GM18870 (cell line): Measurements from ENCODE around the gene RAB6B.

ENCODE experiments used
- ATAC-seq: cut with Tn5 transposase; IDR thresholded peaks from one replicate; pipeline ENCODE4 v1.9.1; 2021; ENCODE audit warnings: moderate library complexity; ENCODE audit not compliant: unreplicated experiment

Gene RAB6B

DNA sequence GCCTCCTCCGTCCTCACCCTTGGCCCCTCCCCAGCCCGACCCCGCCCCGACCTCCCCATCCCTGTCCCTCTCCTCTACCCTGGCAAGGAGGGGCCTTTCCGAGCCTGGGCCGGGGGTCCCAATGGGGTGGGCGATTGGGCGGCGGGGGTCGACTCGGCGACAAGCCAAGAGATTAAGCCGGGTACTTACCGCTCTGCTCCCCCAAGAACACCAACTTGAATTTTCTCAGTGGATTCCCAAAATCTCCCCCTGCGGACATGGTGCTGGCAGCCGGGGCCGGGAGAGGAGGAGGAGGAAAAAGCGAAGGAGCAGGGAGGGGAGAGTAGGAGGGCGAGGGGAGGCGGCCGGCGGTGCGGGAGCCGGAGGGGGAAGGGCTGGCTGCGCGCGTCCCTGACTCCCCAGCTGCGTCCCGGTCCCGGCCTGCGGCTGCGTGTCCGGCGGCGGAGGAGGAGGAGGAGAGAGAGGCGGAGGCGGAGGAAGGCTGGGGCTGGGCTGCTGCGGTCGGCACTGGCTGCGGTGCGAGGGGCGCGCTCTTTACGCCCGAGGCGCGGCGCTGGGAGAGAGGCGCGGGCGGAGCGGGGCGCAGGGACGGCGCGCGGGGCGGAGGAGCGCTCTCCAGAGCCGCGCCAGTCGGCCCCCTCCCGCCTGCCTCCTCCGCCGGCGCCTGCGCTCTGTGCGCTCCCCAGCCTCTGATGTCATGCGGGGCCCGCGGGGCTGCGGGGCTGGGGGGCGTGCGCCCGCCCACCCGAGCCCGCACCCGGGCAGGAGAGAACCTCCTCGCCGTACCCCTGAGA, at the start of gene RAB6B:
Gene RAB6B (minus strand): TSS at position 675 of the 794 bp plus-strand sequence. CDS start 416 bp downstream, at position 259.
- no peak for ATAC-seq

DNA sequence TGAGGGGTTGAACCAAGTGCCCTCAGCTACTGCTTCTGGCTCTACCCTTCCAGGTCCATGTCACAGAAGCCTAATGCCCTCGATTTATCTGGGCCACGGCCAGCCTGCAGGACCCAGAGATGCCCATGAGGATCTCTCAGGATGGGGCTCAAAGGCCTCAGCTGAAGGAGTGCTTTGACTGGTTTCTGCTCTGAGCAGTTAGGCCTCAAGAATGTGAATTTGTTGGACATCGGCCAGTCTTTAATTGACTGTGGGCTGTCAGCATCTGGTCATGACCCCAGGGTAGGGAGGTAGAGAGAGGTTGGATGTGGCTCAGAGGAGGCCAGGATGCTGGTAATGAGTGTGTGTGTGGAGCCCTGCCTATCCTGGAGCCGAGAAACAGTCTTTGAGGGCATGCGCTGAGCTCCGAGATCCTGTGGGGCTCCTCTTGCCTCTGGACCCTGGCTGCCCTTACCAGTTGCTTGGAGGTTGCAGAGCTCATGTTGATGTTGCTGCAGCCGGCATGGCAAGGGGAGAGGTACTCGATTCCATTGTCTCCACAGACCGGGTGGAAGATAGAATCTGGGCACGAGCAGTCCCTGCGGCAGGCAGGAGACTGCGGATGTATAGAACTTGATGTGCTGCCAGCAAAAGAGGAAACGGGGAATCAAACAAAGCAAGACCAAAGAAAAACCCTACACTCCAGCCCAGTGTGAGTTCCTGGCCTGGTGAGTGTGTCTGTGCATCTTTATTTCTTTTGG, 49.1 kb upstream of the RAB6B start:
- ATAC-seq, result no peak

DNA sequence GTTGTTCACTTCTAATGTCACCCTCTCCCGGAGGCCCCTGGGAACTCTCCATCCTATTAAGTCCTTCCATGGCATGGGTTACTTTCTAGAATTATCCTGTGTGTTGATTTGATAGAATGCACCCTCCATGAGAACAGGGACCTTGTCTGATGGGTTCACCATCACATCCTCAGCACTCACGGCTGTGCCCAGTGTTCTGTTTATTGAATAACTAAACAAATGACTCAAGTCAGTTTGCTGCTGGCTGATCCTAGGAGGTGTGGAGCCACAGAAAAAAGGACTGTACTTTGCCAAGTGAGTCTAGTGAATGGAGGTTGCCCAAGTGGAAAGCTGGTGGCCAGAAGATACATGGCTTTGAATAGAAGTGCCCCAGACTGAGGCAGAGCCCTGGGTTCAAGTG, 48.5 kb upstream of the RAB6B start:
- no peak for ATAC-seq

DNA sequence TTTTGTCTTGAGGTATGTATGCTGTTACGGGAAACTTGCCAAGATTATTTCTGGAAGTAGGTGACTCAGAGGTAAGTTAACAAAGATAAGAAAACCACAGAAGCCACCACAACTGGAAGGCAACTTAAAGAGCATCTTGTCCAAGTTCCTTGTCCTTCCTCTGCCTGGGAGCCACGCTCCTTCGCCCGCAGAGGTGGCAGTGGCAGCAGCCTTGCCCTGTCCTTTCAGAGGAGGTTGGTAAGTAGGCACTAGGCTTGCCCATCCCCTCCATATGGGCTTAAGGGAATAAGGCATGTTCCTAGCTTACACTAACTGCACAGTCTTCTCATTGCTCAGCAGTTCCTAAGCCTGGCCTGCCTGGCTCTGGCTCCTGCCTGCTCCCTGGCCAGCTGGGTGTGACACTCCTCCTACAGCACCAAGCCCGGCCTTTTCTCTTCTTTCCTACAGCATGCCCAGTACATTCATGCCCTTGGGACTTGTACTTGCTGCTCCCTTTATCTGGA, 48.0 kb upstream of the RAB6B start:
- ATAC-seq, result no peak

DNA sequence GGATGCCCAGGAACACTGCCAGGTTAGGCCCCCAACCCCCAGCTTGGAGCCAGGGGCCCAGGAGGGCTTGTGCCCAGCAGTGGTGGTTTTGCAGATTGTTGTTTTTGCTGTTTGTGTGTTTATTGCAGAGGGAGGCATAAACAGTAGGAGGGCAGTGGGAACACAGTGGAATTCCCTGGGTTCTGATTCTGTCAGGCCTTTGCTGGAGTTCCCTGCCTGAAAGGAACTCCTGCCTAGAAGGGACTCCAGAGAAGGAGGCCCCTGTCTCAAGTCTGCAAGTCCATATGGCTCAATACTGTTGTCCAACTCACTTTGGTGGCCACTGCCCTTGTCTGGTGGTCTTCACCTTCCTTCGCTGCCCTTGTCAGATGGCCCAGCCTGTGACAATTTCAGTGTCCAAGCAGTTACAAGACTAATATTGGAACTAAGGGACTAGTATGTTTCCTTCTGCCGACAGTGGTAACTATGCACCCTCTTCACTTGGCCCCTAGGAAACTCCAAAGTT, 47.4 kb upstream of the RAB6B start:
- no peak for ATAC-seq

DNA sequence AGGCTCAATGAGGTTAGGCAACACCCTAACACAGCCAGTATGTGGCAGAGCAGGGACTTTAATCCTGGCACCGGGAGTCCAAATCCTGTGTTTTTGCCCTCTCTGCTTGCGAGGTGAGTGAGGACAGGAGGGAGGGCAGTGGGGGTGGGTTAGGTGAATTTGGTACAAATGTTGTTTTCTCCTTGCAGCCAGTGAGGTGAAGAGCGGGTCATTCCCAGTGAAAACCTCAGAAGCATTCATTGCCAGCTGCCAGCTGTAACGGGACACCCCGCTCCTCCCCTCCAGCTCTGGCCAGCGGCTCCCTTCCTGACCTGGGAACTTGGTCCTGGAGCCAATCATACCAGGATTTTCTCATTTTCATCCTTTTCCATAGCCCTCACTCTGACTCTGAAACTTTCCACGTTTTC, 45.7 kb upstream of the RAB6B start:
- ATAC-seq, result no peak

DNA sequence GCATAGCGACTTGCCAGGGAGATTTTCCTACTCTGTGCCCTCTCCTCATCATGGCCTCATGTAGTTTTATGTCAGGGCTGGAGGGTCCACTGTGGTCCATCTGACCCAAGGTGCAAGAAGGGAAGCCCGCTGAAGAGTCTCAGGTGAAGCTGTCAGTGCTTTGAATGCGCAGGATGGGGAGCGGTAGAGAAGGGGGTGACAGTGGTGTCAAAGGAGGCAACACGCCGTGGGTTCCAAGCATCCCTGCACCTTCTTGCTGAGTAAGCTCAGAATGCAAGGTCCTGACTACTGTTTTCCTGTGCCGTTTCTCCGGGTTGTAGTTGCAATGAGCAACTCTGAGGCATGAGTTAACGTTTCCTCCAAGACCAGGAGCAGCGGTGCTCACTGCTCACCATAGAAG, 44.9 kb upstream of the RAB6B start:
- no peak for ATAC-seq

DNA sequence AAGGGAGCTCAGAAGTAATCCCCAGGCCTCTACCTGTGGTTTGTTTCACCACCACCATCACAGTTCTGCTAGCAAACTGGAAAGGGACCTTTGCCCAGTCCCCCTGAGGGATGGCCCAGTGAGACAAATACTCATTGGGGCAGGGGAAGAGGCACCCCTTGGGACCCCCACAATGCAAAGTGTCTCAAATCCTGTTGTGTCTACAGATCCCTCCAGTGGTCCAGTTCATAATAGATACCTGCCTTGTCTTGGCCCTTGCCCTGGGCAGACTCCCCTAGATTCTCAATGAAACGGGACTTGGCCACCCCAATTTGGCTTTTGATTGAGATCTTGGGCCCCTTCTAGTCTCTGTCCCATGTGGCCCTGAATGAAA, 43.8 kb upstream of the RAB6B start:
- ATAC-seq, result no peak

DNA sequence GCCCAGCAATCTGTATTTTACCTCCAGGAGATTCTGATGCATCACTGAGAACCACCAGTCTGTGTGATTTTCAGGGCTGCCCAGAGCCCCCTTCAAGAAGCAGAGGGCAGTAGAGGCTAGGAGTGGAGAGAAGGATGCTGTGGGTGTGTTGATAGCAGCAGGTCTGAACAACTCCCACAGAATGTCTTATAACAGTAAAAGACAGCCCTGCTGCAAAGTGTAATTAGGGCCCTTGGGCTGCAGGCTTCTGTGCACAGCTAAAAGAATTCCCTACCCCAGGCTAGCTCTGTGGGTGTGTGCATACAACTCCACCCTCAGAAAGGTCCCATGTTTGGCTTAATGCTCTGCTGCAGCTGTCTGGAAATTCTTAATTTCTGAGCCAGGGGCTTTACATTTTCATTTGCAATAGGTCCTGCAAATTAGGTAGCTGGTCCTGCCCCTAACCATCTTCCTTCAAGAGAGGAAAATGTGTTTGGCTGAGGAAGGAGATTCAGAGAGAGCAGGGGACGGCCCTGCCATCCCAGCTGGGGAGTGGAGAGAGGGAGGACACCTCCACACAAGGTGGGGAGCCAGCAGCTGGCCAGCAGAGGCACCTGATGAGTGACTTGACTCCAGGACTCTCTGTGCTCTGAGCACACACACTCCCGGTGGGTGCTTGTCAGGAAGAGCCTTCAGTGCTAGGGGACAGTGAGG, 43.2 kb upstream of the RAB6B start:
- no peak for ATAC-seq

DNA sequence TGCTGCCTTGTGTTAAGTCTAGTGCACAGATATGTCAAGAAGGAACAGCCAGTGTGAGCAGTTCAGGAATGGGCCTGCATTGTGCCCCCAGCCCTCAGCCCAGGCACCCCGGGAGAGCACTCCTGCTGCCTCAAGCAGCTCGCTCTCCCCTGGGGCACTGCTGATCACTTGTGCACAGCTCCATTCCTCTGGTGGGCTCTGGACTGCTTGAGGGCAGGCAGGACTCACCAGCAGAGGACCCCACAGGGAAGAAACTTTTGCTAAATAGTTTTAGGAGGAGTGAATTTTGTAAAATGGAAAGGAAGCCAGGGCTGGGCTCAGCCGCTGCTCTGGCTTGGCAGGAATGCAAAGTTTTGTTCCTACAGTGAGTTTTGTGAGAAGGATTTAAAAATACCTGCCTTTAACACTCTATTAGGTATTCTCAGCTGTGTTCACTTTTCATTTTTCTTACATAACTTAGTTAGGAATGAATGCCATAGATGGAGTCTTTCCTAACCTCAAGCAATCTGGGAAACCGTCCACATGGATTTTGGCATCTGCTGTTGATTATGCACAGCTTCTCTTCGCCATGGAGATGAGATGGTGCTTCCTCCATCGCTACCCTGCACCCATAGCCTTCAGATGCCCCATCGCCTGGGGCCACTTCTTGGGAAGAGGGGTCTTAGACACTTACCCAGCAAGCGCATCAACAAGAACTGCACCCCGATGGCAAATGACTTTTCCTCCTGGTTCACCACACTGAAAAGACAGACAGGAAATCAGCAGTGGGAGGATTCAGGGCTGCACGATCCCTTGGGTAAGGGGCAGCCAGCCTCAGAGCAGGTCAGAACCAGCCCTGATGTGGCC, 42.3 kb upstream of the RAB6B start:
- ATAC-seq, result no peak

DNA sequence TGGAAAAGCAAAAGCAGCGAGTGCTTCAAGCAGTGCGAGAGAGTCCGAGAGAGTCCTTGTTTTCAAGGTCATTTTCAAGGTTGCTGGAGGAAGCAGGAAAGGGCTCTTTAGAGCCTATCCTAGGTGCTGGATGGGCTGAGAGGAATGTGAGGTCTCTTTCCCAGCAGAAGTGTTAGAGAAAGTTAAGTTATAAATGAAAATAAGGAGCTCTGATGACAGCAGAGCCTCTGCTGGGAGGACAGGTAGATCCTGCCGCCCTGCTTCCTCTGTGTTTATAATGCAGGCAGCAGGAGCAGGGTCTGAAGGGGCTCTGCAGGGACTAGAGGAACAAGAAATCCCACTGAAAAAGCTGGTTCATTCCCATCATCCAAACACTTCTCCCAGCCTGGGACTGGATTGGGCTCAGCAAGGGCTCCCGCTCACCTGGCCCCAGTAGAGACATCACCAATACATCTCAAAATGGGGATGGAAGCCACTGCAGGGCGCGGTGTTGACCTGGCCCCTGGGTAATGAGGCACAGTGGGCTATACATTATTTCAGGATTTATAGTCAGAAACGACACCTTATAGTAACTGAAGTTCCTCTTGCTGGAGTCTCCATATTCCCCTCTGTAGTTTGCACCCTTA, 41.5 kb upstream of the RAB6B start:
- ATAC-seq, result no peak

DNA sequence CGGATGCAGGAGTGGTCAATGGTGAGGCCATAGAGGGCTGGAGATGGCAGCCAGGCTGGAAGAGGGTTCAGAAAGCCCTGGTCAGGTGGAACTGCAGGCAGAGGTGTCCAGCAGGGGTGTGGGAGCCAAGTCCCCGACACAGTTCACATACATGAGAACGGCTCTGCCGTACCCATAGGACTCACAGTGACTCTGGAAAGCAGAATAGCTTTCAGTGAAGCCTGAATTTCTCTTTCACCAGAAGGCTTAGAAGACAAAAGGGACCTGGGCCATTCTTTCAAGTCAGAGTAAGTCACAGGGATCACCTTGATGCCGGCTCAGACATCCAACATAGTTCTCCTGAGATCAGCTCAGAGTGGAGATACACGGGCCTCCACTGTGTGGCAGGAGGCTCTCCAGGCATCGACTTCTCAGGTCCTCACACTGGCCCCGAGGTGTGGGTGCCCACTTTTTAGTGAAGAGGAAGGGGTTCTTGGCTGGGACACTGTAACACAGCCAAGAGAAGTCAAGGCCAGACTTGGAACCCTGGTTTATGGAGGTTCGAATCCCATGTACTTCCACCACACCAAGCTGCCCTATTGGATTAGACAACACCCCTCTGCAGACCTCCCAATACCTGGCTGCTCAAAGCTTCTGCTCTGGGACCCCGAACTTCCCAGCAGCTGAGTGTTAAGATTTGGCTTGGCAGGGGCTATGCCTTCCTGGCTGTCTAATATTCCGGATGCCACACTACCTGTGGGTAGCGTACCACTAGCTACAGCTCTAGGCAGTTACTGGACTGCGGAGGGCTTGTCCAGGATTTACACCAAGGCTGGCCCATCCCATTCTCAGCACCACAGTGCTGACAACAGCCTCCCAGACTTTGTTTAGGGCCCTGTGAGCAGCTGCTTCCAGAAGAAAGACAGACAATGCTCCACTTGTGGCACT, 40.4 kb upstream of the RAB6B start:
- no peak for ATAC-seq

DNA sequence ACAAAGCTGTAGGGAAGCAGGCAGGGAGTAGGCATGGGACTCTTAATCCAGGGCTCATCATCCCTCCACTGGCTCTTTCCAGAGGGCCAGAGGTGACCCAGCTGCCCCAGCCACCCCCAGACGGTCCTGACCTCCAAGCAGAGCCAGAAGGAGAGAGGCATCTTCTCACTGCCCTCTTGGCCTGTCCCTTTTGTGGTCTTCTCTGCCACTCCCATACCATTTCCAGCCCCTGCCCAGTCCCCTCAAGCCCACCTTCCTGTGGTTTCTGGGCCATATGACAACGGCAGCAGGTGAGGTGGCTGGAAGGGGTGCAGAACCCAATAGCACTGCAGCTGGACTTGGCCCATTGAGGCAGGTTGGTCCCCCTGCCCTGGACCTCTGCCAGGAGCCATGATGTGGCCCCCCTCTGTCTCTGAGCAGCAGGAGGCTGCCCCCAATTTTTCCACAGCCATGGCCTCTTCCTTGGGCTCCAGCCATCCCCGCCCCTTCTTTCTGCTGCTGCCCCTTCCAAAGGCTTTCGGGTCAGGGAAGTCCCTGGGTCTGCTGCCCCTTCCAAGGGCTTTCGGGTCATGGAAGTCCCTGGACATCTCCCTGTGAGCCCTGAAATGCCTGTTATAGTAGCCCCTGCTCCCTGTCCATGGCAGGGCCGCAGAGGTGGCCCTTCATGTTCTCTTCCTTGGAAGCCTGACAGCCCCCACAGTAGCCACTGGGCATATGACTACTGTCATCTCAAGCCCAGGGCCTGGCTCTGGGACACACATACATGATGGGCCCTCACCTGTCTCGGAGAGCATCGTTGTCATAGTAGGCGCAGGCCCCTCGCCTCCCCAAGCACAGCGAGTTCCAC, 39.5 kb upstream of the RAB6B start:
- ATAC-seq, result no peak

DNA sequence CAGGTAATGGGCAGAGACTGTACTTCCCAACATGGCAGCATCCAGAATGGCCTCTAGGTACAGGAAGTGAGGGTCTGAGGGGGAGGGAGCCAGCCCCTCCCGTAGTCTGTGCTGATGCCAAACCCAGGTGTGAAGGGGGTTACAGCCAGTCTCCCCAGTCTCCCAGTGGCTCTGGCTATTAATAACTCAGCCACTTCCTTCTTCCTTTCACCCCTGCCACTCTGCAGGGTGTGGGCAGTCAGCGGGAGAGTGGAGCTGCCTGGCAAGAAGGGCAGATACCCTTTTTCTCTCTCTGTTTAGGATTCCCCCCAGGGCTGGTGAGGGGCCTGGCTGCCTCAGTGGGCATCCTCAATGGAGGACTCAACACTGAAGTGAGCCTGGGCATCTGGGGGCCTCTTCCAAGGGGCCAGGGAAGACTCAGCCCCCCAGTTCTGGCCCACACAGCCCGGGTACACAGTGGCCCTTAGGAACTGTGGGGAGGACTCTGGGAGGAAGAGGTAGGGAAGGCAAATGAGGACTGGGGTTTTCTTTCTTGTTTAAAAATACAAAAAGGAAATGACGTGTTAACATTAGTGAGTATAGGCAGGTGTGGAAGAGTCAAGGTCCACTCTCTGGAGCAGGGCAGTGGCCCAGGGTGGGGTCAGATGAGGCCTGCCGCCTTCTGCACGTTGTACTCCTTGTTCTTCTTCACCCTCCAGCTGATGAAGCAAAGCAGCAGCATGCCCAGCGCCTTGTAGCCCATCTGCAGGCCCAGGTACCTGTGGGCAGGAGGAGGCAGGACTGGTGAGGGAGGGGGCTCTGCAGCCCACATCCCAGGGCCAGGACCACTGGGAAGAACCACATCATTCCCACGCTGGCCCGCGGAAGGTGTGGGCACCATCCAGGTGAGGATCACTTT, 38.6 kb upstream of the RAB6B start:
- ATAC-seq, result no peak

DNA sequence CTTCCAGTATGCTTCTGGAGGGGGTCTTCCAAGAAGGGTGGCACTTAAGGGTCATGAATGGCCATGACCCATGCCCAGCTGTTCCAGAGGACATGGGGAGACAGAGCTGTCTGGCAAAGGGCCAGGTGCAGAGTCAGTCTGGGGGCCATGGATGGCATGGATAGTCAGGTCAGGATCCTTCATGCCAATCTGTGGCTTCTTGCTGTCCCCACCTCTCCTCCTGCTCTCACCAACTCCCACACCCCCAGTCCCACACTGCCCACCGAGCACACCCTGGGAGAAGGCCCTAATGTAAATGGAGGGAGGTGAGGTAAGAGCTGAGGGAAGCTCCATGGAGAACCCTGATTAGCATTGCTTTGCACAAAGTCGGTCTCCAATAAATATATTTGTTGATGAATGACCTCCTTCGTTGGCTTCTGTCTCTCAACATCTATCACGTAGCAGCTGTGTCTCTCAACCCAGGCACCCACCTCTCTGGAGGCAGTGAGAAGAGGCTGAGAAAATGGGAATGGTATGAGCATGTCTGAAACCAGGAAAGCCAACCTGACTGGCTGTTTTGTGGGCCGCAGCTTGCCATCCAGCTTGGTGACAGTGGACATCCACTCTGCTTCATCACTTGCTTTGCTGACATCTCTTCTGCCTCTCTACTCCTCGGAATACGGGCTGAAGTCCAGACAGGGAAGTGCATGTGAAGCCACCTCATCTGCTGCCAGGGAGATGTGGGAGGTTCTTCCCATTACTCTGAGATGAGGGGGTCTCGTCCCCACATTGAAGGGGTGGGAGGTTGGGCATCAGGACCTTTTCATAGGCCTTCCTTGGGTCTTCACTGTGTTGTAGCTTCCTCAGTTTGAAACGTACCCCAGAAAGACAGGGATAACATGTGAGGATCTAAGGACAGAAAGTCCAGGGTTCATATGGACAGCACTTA, 37.7 kb upstream of the RAB6B start:
- ATAC-seq, result no peak

DNA sequence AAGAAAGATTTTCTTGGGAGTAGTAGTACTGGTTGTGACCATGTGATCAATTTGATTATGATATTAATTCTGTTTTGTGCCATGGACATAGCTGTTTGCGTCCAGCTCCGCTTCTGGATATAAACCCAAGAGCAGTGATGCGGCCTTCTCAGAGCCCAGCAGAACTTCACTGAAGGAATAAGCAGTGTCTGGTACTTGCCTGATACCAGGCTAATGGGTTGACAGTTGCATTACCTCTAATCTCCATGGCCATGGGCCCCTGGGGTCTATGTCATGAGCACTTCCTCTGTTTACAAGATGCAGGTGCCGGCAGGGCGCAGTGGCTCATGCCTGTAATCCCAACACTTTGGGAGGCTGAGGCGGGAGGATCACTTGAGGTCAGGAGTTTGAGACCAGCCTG, 36.3 kb upstream of the RAB6B start:
- ATAC-seq, result no peak
